Transverse colon (tissue), 4 donors: Measurements from ENCODE around the gene AMFR. TPM values are rescaled to one million over a fixed set of nuclear protein-coding genes. Genes with fewer than 3 reads are reported as not detected.

ENCODE experiments used
- DNase-seq: peaks from one replicate; pipeline ENCODE4 v3.0.0-alpha.2; 2019
- H3K27ac ChIP-seq, 4 donors: fragments of 200-600 bp; sonication (generic); 2 replicates each; pipeline ENCODE4 v1.5.1; 2016 to 2018; ENCODE audit warnings: inconsistent platforms in 4 of 4
- H3K27me3 ChIP-seq: fragments of 200-600 bp; sonication (generic); 2 replicates; pipeline ENCODE4 v1.5.1; 2017; ENCODE audit warnings: inconsistent platforms
- H3K36me3 ChIP-seq, 4 donors: fragments of 200-600 bp; sonication (generic); 2 replicates each; pipeline ENCODE4 v1.5.1; 2017 to 2019; ENCODE audit warnings: inconsistent platforms in 4 of 4
- H3K4me1 ChIP-seq, 4 donors: fragments of 200-600 bp; sonication (generic); 2 replicates each; pipeline ENCODE4 v1.5.1; 2017 to 2020; ENCODE audit warnings: inconsistent platforms in 4 of 4
- H3K4me3 ChIP-seq, 4 donors: fragments of 200-600 bp; sonication (generic); 1 replicate in 1 of 4; 2 replicates in 3 of 4; pipeline versions ENCODE4 v1.5.1 to v1.6.1; 2017 to 2019; ENCODE audit warnings: inconsistent platforms in 4 of 4
- H3K9me3 ChIP-seq, 2 donors: fragments of 200-600 bp; sonication (generic); 2 replicates each; pipeline ENCODE4 v1.5.1; 2017 to 2019; ENCODE audit warnings: inconsistent platforms in 2 of 2
- EP300 ChIP-seq: sonication (generic); formaldehyde crosslinking; IDR thresholded peaks from one replicate; pipeline ENCODE4 v1.6.1; 2017; ENCODE audit warnings: antibody characterized with exemption, low read depth
- POLR2A ChIP-seq: fragments of 450-650 bp; IDR thresholded peaks from one replicate; pipeline ENCODE4 v1.6.1; 2016; ENCODE audit warnings: antibody characterized with exemption, mild to moderate bottlenecking, moderate library complexity
- POLR2AphosphoS5 ChIP-seq, 3 donors: sonication (generic); formaldehyde crosslinking; IDR thresholded peaks; one replicate each; pipeline ENCODE4 v1.6.1; 2016; ENCODE audit warnings: antibody characterized with exemption in 3 of 3
- WGBS, 2 donors: methylation state at CpG; one replicate each; pipeline ENCODE4 v1.1.5; 2018; ENCODE audit warnings: low coverage in 1 of 2; 5-methylcytosine and 5-hydroxymethylcytosine counted together
- in situ Hi-C, 4 donors: fragments of 200-750 bp; cut with MboI; loops; one replicate each; pipeline versions ENCODE4 v1.15.0 to v1.15.1; 2017; ENCODE audit warnings: low sequenced_read_pairs in 3 of 4, low pct_ligation_motif_present in 1 of 4, low pct_unique_long_range_greater_than_20kb in 1 of 4
- intact Hi-C: fragments of 100-400 bp; cut with DNase I; formaldehyde crosslinking; loops from one replicate; pipeline ENCODE4 v1.15.1; 2023; ENCODE audit warnings: low total_unique reads
- total RNA-seq, 4 donors: library from RNA; depleted of rRNA; stranded (reverse); fragments of >200 nt; gene quantifications; one replicate each; pipeline ENCODE4 v1.1.0, GENCODE V29; 2016
- TF ChIP-seq, protein P1 (sequence below), 5 experiments: fragments of 200-600 bp in 3 of 5; fragments of 450-650 bp in 2 of 5; sonication (generic) in 3 of 5; IDR thresholded peaks; 1 replicate in 2 of 5; 2 replicates in 3 of 5; pipeline ENCODE4 v1.5.1; 2016 to 2017; ENCODE audit warnings: antibody characterized with exemption in 5 of 5, inconsistent platforms in 3 of 5, mild to moderate bottlenecking in 2 of 5, moderate library complexity in 1 of 5

AMFR gene
- total RNA-seq, 4 donors from 2014 or later: 60.7 to 156 (median 114) TPM

DNA sequence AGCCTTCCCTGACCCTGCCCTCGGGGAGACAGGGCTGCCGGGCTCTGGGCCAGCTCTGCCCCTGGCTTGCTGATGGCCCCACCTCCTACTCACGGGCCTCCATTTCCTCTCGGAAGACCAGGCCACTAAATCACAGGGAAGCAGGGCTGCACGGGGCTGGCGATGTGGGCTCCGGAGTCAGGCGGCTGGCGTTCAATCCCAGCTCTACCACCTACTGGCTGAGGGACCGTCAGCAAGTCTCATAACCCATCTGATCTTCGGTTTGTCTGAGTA, 113.4 kb downstream of the AMFR start:
- no peak overlapping the region for H3K27ac ChIP-seq
- in situ Hi-C loops: loop anchor here in 3 of 4 donors (10.0 to 25.0 kb wide), 3 partner anchors 267 to 367 kb away; no protein-coding TSS in a partner anchor

More for the DNA sequence above, 113.4 kb downstream of the AMFR start:
- Histone ChIP-seq H3K4me3 (no peak overlapping the region), H3K27me3 (no peaks in the 10 kb centered on the region), H3K4me1 (no peaks in the 10 kb centered on the region), H3K36me3 (no peaks in the 10 kb centered on the region), H3K9me3 (no peaks in the 10 kb centered on the region)
- intact Hi-C loops: no loop called here
- 74 to 95% methylated on average over 7 to 11 of the region's 11 CpGs for WGBS, 2 donors
- TF ChIP-seq POLR2A (no peak), EP300 (no peak), POLR2AphosphoS5 (IDR thresholded peaks at IDR 0.05) (no peak)
- TF ChIP-seq, protein P1, sequence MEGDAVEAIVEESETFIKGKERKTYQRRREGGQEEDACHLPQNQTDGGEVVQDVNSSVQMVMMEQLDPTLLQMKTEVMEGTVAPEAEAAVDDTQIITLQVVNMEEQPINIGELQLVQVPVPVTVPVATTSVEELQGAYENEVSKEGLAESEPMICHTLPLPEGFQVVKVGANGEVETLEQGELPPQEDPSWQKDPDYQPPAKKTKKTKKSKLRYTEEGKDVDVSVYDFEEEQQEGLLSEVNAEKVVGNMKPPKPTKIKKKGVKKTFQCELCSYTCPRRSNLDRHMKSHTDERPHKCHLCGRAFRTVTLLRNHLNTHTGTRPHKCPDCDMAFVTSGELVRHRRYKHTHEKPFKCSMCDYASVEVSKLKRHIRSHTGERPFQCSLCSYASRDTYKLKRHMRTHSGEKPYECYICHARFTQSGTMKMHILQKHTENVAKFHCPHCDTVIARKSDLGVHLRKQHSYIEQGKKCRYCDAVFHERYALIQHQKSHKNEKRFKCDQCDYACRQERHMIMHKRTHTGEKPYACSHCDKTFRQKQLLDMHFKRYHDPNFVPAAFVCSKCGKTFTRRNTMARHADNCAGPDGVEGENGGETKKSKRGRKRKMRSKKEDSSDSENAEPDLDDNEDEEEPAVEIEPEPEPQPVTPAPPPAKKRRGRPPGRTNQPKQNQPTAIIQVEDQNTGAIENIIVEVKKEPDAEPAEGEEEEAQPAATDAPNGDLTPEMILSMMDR (IDR thresholded peaks at IDR 0.05): no peak
- DNase-seq: no peak

Other genes with a start within 250 kb of the AMFR start
- 10 to 100 TPM in 3 of 4 donors, 1 to 10 TPM in 1; 7.3 to 25.4 (median 11.3) TPM for gene GNAO1, start 234.1 kb downstream of the AMFR start, total RNA-seq
- gene NUDT21, start 25.8 kb upstream of the AMFR start, total RNA-seq: 10 to 100 TPM in 3 of 4 donors, 1 to 10 TPM in 1; 7.5 to 41.9 (median 23.0) TPM
- 10 to 100 TPM in 2 of 4 donors, 1 to 10 TPM in 2; 2.8 to 22.5 (median 9.5) TPM for gene OGFOD1, start 26.0 kb upstream of the AMFR start, total RNA-seq
- gene BBS2, start 94.5 kb upstream of the AMFR start, total RNA-seq: 100 to 1,000 TPM in 1 of 4 donors, 10 to 100 TPM in 3; 38.7 to 171 (median 41.2) TPM
- 10 to 100 TPM in 1 of 4 donors, not detected in 3; 95.4 TPM for gene MT4, start 139.5 kb upstream of the AMFR start, total RNA-seq
- gene MT3, start 164.0 kb upstream of the AMFR start, total RNA-seq: 1 to 10 TPM in 1 of 4 donors, not detected in 3; 4.2 TPM
- gene MT2A, start 183.0 kb upstream of the AMFR start, total RNA-seq: 100 to 1,000 TPM in 2 of 4 donors, 10 to 100 TPM in 2; 68.8 to 459 (median 89.3) TPM
- 1,000 to 10,000 TPM in 1 of 4 donors, 100 to 1,000 TPM in 3; 109 to 1,058 (median 257) TPM for gene MT1E, start 200.2 kb upstream of the AMFR start, total RNA-seq
- gene MT1M, start 207.1 kb upstream of the AMFR start, total RNA-seq: 10 to 100 TPM in 1 of 4 donors, 1 to 10 TPM in 2, not detected in 1; 2.7 to 48.3 (median 5.2) TPM
- 10 to 100 TPM in 1 of 4 donors, 1 to 10 TPM in 2, not detected in 1; 4.4 to 35.2 (median 4.9) TPM for gene MT1A, start 213.1 kb upstream of the AMFR start, total RNA-seq
- gene MT1B, start 226.3 kb upstream of the AMFR start, total RNA-seq: not detected
- gene MT1F, start 232.4 kb upstream of the AMFR start, total RNA-seq: 10 to 100 TPM in 3 of 4 donors, 1 to 10 TPM in 1; 6.8 to 54.5 (median 18.9) TPM
- gene MT1G, start 242.5 kb upstream of the AMFR start, total RNA-seq: 1,000 to 10,000 TPM in 1 of 4 donors, 100 to 1,000 TPM in 1, 10 to 100 TPM in 2; 21.0 to 1,835 (median 81.0) TPM
- gene MT1H, start 244.3 kb upstream of the AMFR start, total RNA-seq: 100 to 1,000 TPM in 1 of 4 donors, 1 to 10 TPM in 2, not detected in 1; 3.0 to 526 (median 5.6) TPM